ENCODE measurements around the gene KLF15.

The KLF15 gene

DNA sequence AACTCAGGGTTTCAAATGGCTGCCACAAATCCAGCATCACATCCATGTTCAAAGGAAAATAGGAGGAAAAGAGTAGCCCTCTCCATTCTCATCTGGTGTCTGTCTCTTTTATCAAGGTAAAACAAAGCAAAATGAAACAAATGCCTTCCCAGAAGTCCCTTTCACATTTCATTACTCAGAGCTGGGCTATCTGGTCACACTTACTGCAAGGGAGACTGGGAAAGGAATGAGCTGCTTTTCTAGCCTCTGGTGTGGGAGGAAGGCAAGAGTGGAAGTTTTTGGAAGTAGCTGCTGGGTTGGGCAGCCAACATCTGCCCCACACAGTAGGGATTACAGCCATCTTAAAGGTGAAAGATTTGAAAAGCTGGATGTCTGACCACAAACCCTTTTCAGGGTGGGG lies 51.8 kb downstream of the KLF15 start:
- TF ChIP-seq, protein P1, sequence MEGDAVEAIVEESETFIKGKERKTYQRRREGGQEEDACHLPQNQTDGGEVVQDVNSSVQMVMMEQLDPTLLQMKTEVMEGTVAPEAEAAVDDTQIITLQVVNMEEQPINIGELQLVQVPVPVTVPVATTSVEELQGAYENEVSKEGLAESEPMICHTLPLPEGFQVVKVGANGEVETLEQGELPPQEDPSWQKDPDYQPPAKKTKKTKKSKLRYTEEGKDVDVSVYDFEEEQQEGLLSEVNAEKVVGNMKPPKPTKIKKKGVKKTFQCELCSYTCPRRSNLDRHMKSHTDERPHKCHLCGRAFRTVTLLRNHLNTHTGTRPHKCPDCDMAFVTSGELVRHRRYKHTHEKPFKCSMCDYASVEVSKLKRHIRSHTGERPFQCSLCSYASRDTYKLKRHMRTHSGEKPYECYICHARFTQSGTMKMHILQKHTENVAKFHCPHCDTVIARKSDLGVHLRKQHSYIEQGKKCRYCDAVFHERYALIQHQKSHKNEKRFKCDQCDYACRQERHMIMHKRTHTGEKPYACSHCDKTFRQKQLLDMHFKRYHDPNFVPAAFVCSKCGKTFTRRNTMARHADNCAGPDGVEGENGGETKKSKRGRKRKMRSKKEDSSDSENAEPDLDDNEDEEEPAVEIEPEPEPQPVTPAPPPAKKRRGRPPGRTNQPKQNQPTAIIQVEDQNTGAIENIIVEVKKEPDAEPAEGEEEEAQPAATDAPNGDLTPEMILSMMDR (IDR thresholded peaks at IDR 0.05; ENCODE audit: low read depth, low read length): no peak
- Histone ChIP-seq H3K27me3 (ENCODE audit: insufficient read depth, low read depth, severe bottlenecking) (no peaks in the 10 kb centered on the region), H3K36me3 (no peaks in the 10 kb centered on the region), H3K27ac (no peak overlapping the region), H3K9me3 (ENCODE audit: severe bottlenecking) (peaks cover 14% of the 10 kb centered on the region), H3K4me3 (ENCODE audit: low read depth, low read length) (no peak overlapping the region)
- no peak for DNase-seq

DNA sequence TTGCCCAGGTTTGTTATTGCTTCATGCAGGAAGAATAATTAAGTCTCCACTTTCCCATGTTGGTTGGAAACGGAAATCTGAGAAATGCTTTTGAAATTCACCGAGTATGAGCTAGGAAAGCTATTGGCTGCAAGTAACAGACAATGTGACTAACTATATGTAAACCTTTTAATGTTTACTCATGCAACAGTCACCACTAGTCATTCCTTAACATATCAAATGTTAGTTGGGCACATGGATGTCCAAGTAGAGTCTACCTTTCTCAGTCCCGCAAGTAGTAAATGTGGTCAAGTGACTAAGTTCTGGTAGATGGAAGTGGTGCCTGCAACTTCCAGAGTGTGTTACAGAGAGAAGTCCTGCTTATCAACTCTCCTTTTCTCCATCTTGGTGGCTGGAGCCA lies 52.5 kb downstream of the KLF15 start:
- H3K36me3 ChIP-seq: no peaks in the 10 kb centered on the region
- no peak overlapping the region for H3K27ac ChIP-seq
- H3K4me3 ChIP-seq (ENCODE audit: low read depth, low read length): no peak overlapping the region
- peaks cover 7% of the 10 kb centered on the region for H3K9me3 ChIP-seq (ENCODE audit: severe bottlenecking)
- DNase-seq: no peak
- no peaks in the 10 kb centered on the region for H3K27me3 ChIP-seq (ENCODE audit: insufficient read depth, low read depth, severe bottlenecking)
- TF ChIP-seq, protein P1 (IDR thresholded peaks at IDR 0.05; ENCODE audit: low read depth, low read length): no peak

- Histone ChIP-seq H3K4me3 (ENCODE audit: low read depth, low read length) (no peak overlapping the region), H3K27ac (no peak overlapping the region), H3K9me3 (ENCODE audit: severe bottlenecking) (peaks cover 4% of the 10 kb centered on the region), H3K36me3 (no peaks in the 10 kb centered on the region), H3K27me3 (ENCODE audit: insufficient read depth, low read depth, severe bottlenecking) (no peaks in the 10 kb centered on the region)
- TF ChIP-seq, protein P1 (IDR thresholded peaks at IDR 0.05; ENCODE audit: low read depth, low read length): no peak
- DNase-seq: no peak
Observed at GRCh38 chr3:126304291-126304690, 52.9 kb downstream of the KLF15 start.

- peaks cover 4% of the 10 kb centered on the region for H3K9me3 ChIP-seq (ENCODE audit: severe bottlenecking)
- no peak overlapping the region for H3K27ac ChIP-seq
- no peak for DNase-seq
- TF ChIP-seq, protein P1 (IDR thresholded peaks at IDR 0.05; ENCODE audit: low read depth, low read length): no peak
- no peaks in the 10 kb centered on the region for H3K36me3 ChIP-seq
- no peaks in the 10 kb centered on the region for H3K27me3 ChIP-seq (ENCODE audit: insufficient read depth, low read depth, severe bottlenecking)
- no peak overlapping the region for H3K4me3 ChIP-seq (ENCODE audit: low read depth, low read length)
Observed at GRCh38 chr3:126303272-126303671, 53.9 kb downstream of the KLF15 start.

DNA sequence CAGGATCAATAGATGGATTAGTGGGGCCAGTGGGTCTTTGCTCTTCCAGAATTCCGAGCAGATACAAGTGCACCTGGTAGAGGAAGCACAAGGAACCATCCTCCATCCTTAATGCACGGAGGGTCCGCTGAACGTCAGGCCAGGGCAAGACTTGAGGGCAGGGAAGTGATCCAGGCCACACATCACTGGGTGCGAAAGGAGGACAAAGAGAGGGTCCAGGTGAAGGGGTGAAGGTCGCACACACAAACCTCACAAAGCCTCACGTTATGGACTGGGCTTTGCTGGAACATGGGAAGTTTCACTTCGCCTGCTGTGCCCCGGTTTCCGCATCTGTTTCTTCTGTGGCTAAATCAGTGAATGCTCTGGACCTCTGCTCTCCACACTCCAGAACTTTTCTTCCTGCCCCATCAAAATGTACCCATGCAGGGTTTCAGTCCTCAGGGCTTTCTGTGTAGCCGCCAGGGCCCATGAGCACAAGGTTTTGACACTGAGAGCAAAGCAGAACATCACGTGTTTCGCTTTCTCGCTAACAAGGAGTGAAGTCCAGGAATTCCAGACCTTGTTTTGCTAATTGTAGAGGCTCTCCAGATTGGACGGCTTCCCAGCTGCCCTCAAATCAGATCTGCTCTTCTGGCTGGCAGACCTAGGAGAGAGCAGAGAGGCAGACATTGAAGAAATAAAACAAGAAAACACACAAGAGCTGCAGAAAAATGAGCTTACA lies 56.3 kb downstream of the KLF15 start:
- TF ChIP-seq, protein P1 (IDR thresholded peaks at IDR 0.05; ENCODE audit: low read depth, low read length): no peak
- Histone ChIP-seq H3K36me3 (no peaks in the 10 kb centered on the region), H3K9me3 (ENCODE audit: severe bottlenecking) (peaks cover 4% of the 10 kb centered on the region), H3K4me3 (ENCODE audit: low read depth, low read length) (no peak overlapping the region), H3K27ac (no peak overlapping the region), H3K27me3 (ENCODE audit: insufficient read depth, low read depth, severe bottlenecking) (no peaks in the 10 kb centered on the region)
- no peak for DNase-seq
